ENCODE data around the gene ACOT4.
"Not testable (repeated sequence)": the region's sequence is repeated elsewhere in the genome, so short reads cannot be mapped to it uniquely, and the experiment has no call there.

ACOT4 gene

GRCh38 chr14:73562696-73563095 lies 29.0 kb upstream of the ACOT4 start:
- H3K36me3 ChIP-seq (ENCODE audit: control insufficient read depth in 2 of 2, insufficient read depth in 1 of 2, low read length in 2 of 2); POLR2A ChIA-PET; CTCF ChIA-PET; H3K4me3 ChIP-seq (ENCODE audit: low read depth, low read length); H3K4me1 ChIP-seq (ENCODE audit: control insufficient read depth, insufficient read depth, low read length); H3K27ac ChIP-seq (ENCODE audit: extremely low read depth, low read depth, low read length); H3K9me3 ChIP-seq (ENCODE audit: control insufficient read depth, insufficient read depth, low read depth, low read length): not testable (repeated sequence)
- peak; percentile 17; the same call in 1 of the 2 replicates for TF ChIP-seq ZNF133 (tag by site-specific recombination; IDR thresholded peaks at IDR 0.05)

- H3K9me3 ChIP-seq (ENCODE audit: control insufficient read depth, insufficient read depth, low read depth, low read length); H3K36me3 ChIP-seq (ENCODE audit: control insufficient read depth in 2 of 2, insufficient read depth in 1 of 2, low read length in 2 of 2); H3K4me3 ChIP-seq (ENCODE audit: low read depth, low read length); H3K4me1 ChIP-seq (ENCODE audit: control insufficient read depth, insufficient read depth, low read length); POLR2A ChIA-PET; H3K27ac ChIP-seq (ENCODE audit: extremely low read depth, low read depth, low read length): not testable (repeated sequence)
- CTCF ChIA-PET = interaction anchor here (0.7 kb wide), 1 partner anchor 232 kb away, joined by 3 read pairs; no protein-coding TSS in a partner anchor
Measured at GRCh38 chr14:73566431-73566830, 25.2 kb upstream of the ACOT4 start.

GRCh38 chr14:73566935-73567334 lies 24.7 kb upstream of the ACOT4 start:
- CTCF ChIA-PET = interaction anchor here (0.7 kb wide), 1 partner anchor 231 kb away, joined by 3 read pairs; no protein-coding TSS in a partner anchor
- H3K27ac ChIP-seq (ENCODE audit: extremely low read depth, low read depth, low read length); H3K9me3 ChIP-seq (ENCODE audit: control insufficient read depth, insufficient read depth, low read depth, low read length); POLR2A ChIA-PET; H3K4me3 ChIP-seq (ENCODE audit: low read depth, low read length); H3K36me3 ChIP-seq (ENCODE audit: control insufficient read depth in 2 of 2, insufficient read depth in 1 of 2, low read length in 2 of 2); H3K4me1 ChIP-seq (ENCODE audit: control insufficient read depth, insufficient read depth, low read length): not testable (repeated sequence)

- H3K4me1 ChIP-seq (ENCODE audit: control insufficient read depth, insufficient read depth, low read length) = peaks cover 3% of the 10 kb centered on the region; the same call in 1 of the 2 replicates
- POLR2A ChIA-PET = interaction anchor here (1.6 kb wide), 1 partner anchor 22 kb away, joined by 5 read pairs; no protein-coding TSS in a partner anchor
- H3K4me3 ChIP-seq (ENCODE audit: low read depth, low read length) = no peak overlapping the region
- no peaks in the 10 kb centered on the region for H3K9me3 ChIP-seq (ENCODE audit: control insufficient read depth, insufficient read depth, low read depth, low read length)
- H3K27ac ChIP-seq (ENCODE audit: extremely low read depth, low read depth, low read length) = no peak overlapping the region
- TF ChIP-seq ZNF791 (tag by site-specific recombination; IDR thresholded peaks at IDR 0.05) (no peak), ZNF585B (tag by site-specific recombination; IDR thresholded peaks at IDR 0.05) (no peak), ZNF140 (tag by site-specific recombination; IDR thresholded peaks at IDR 0.05) (no peak), ZNF416 (tag by site-specific recombination; IDR thresholded peaks at IDR 0.05) (no peak), ZNF548 (tag by site-specific recombination; IDR thresholded peaks at IDR 0.05) (no peak), ZNF701 (tag by site-specific recombination; IDR thresholded peaks at IDR 0.05) (no peak), ZFHX2 (tag by site-specific recombination; conservative IDR thresholded peaks at IDR 0.05) (no peak), ZBTB26 (tag by site-specific recombination; optimal IDR thresholded peaks at IDR 0.05) (no peak), ZIC2 (tag by site-specific recombination; IDR thresholded peaks at IDR 0.05) (no peak), GLI4 (tag by site-specific recombination; IDR thresholded peaks at IDR 0.05) (no peak), ZNF2 (tag by site-specific recombination; IDR thresholded peaks at IDR 0.05) (no peak), ZNF10 (tag by site-specific recombination; IDR thresholded peaks at IDR 0.05) (no peak), ZXDB (tag by site-specific recombination; IDR thresholded peaks at IDR 0.05) (no peak), ZNF645 (tag by site-specific recombination; IDR thresholded peaks at IDR 0.05) (no peak), ZNF132 (tag by site-specific recombination; IDR thresholded peaks at IDR 0.05; ENCODE audit: borderline replicate concordance) (no peak), SALL2 (tag by site-specific recombination; IDR thresholded peaks at IDR 0.05; ENCODE audit: borderline replicate concordance) (no peak), REPIN1 (tag by site-specific recombination; IDR thresholded peaks at IDR 0.05; ENCODE audit: low read depth) (no peak), HIC1 (tag by site-specific recombination; IDR thresholded peaks at IDR 0.05) (no peak), ZSCAN18 (tag by site-specific recombination; IDR thresholded peaks at IDR 0.05) (no peak)
- peaks cover 0 to 3% of the 10 kb centered on the region in 2 experiments; a peak in 2 of 3 replicates for H3K36me3 ChIP-seq (ENCODE audit: control insufficient read depth in 2 of 2, insufficient read depth in 1 of 2, low read length in 2 of 2)
- CTCF ChIA-PET = interaction anchor here (0.7 kb wide), 1 partner anchor 231 kb away, joined by 3 read pairs; no protein-coding TSS in a partner anchor
Measured at GRCh38 chr14:73567358-73567757, 24.3 kb upstream of the ACOT4 start.
